Lung (tissue), 12 donors: Measurements from ENCODE around the gene TEX38. TPM values are rescaled to one million over a fixed set of nuclear protein-coding genes. Genes with fewer than 3 reads are reported as not detected.

ENCODE experiments used
- ATAC-seq: fragments of 200-7000 bp; cut with Tn5 transposase; one replicate; pipeline ENCODE4 v1.9.1; 2020; ENCODE audit warnings: moderate number of reproducible peaks; ENCODE audit not compliant: insufficient read depth, low FRiP score
- DNase-seq, 3 donors: peaks; one replicate each; pipeline ENCODE4 v3.0.0-alpha.2; 2013 to 2017
- H3K27ac ChIP-seq, 2 donors: one replicate each; pipeline ENCODE4 v1.5.1; 2013; ENCODE audit warnings: mild to moderate bottlenecking in 2 of 2, moderate library complexity in 2 of 2, control low read depth in 1 of 2, inconsistent platforms in 1 of 2, low read depth in 1 of 2, low read length in 1 of 2
- H3K27me3 ChIP-seq, 3 donors: one replicate each; pipeline ENCODE4 v1.5.1; 2013; ENCODE audit warnings: low read length in 2 of 3; ENCODE audit not compliant: control insufficient read depth in 3 of 3, insufficient read depth in 3 of 3
- H3K36me3 ChIP-seq, 4 donors: one replicate each; pipeline ENCODE4 v1.5.1; 2013; ENCODE audit warnings: low read length in 4 of 4, mild to moderate bottlenecking in 1 of 4, moderate library complexity in 1 of 4; ENCODE audit not compliant: control insufficient read depth in 4 of 4, insufficient read depth in 4 of 4
- H3K4me1 ChIP-seq, 5 donors: one replicate each; pipeline ENCODE4 v1.5.1; 2013; ENCODE audit warnings: low read length in 5 of 5, mild to moderate bottlenecking in 2 of 5, moderate library complexity in 1 of 5; ENCODE audit not compliant: control insufficient read depth in 5 of 5, insufficient read depth in 5 of 5
- H3K4me3 ChIP-seq: one replicate; pipeline ENCODE4 v1.5.1; 2013; ENCODE audit warnings: mild to moderate bottlenecking, control low read depth, moderate library complexity
- H3K9ac ChIP-seq, 2 donors: one replicate each; pipeline ENCODE4 v1.5.1; 2013; ENCODE audit warnings: low read length in 2 of 2, control low read depth in 1 of 2; ENCODE audit not compliant: insufficient read depth in 1 of 2
- H3K9me3 ChIP-seq, 4 donors: one replicate each; pipeline ENCODE4 v1.5.1; 2013; ENCODE audit warnings: low read length in 3 of 4, mild to moderate bottlenecking in 1 of 4, moderate library complexity in 1 of 4; ENCODE audit not compliant: control insufficient read depth in 4 of 4, insufficient read depth in 3 of 4
- CTCF ChIP-seq: IDR thresholded peaks from 2 replicates; pipeline ENCODE4 v1.5.1; 2012; ENCODE audit warnings: mild to moderate bottlenecking; ENCODE audit errors: control extremely low read depth, extremely low read depth
- WGBS, 2 donors: extraction: QIAGEN DNeasy Blood & Tissue Kit; methylation state at CpG; one replicate each; pipeline ENCODE4 v1.1.7; 2013; 5-methylcytosine and 5-hydroxymethylcytosine counted together
- polyA plus RNA-seq, 2 donors: library from polyadenylated mRNA; stranded (reverse); fragments of 200-250 nt; gene quantifications; one replicate each; pipeline ENCODE4 v1.2.1, GENCODE V29; 2013
- total RNA-seq, 2 donors: library from RNA; depleted of rRNA in 1 of 2; stranded (reverse); fragments of >200 nt in 1 of 2; gene quantifications; one replicate each; pipeline ENCODE4 v1.2.1, GENCODE V29; 2014 to 2021
- donor health status: control.
- donor health status: control.
- donor health status: Bipolar disorder and iron deficiency.
- donor health status: healthy.
- donor health status: DM: yes; HTN: yes; CAD: no.

The TEX38 gene
- total and polyA plus RNA-seq, 4 donors = not detected

- Histone ChIP-seq H3K27ac (no peak overlapping the region), H3K9ac (no peak overlapping the region), H3K4me1 (peaks cover 1 to 19% (median 7%) of the 10 kb centered on the region in 5 donors), H3K9me3 (no peaks in the 10 kb centered on the region), H3K27me3 (no peaks in the 10 kb centered on the region), H3K36me3 (peaks cover 18 to 34% (median 29%) of the 10 kb centered on the region in 4 donors), H3K4me3 (no peak overlapping the region)
- WGBS, 2 donors = 64 to 81% methylated on average over 2 of the region's 2 CpGs
- DNase-seq (no peak), ATAC-seq (no peak)
- TF ChIP-seq CTCF = no peak
These were observed 17.7 kb downstream of the TEX38 start for GRCh38 chr1:46689356-46689755.

- Histone ChIP-seq H3K27ac (no peak overlapping the region), H3K9ac (no peak overlapping the region), H3K4me1 (peaks cover 1 to 19% (median 7%) of the 10 kb centered on the region in 5 donors), H3K27me3 (no peaks in the 10 kb centered on the region), H3K36me3 (peaks cover 13 to 30% (median 25%) of the 10 kb centered on the region in 4 donors), H3K9me3 (no peaks in the 10 kb centered on the region), H3K4me3 (no peak overlapping the region)
- no peak for ATAC-seq
- DNase-seq = no peak
- WGBS, 2 donors = 82 to 96% methylated on average over 1 of the region's 1 CpG
- no peak for TF ChIP-seq CTCF
These were observed 18.2 kb downstream of the TEX38 start for GRCh38 chr1:46689897-46690296.

- Histone ChIP-seq H3K9me3 (no peaks in the 10 kb centered on the region), H3K27ac (no peak overlapping the region), H3K36me3 (peaks cover 21 to 38% (median 28%) of the 10 kb centered on the region in 4 donors), H3K4me1 (peaks cover 1 to 19% (median 7%) of the 10 kb centered on the region in 5 donors), H3K27me3 (no peaks in the 10 kb centered on the region), H3K4me3 (no peak overlapping the region), H3K9ac (no peak overlapping the region)
- TF ChIP-seq CTCF = no peak
- DNase-seq (no peak), ATAC-seq (no peak)
- 84 to 86% methylated on average over 2 of the region's 2 CpGs for WGBS, 2 donors
These were observed 19.3 kb downstream of the TEX38 start for GRCh38 chr1:46690931-46691421.
